Right renal pelvis (tissue), 4 donors: Measurements from ENCODE around the gene CERS1. TPM values are rescaled to one million over a fixed set of nuclear protein-coding genes. Genes with fewer than 3 reads are reported as not detected.

Experiments used
- DNase-seq, 4 donors: peaks; one replicate each; pipeline ENCODE4 v3.0.0-alpha.2; 2013; ENCODE audit warnings: low read depth in 4 of 4, low spot score in 3 of 4, missing footprints in 1 of 4
- polyA plus RNA-seq, 4 donors: library from polyadenylated mRNA; unstranded; fragments of 120-200 nt; gene quantifications; one replicate each; pipeline ENCODE4 v1.2.1, GENCODE V29; 2013; ENCODE audit not compliant: insufficient read length in 4 of 4

Gene CERS1, protein sequence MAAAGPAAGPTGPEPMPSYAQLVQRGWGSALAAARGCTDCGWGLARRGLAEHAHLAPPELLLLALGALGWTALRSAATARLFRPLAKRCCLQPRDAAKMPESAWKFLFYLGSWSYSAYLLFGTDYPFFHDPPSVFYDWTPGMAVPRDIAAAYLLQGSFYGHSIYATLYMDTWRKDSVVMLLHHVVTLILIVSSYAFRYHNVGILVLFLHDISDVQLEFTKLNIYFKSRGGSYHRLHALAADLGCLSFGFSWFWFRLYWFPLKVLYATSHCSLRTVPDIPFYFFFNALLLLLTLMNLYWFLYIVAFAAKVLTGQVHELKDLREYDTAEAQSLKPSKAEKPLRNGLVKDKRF
- polyA plus RNA-seq = 1 to 10 TPM; 5.4 to 8.0 (median 6.4) TPM

DNA sequence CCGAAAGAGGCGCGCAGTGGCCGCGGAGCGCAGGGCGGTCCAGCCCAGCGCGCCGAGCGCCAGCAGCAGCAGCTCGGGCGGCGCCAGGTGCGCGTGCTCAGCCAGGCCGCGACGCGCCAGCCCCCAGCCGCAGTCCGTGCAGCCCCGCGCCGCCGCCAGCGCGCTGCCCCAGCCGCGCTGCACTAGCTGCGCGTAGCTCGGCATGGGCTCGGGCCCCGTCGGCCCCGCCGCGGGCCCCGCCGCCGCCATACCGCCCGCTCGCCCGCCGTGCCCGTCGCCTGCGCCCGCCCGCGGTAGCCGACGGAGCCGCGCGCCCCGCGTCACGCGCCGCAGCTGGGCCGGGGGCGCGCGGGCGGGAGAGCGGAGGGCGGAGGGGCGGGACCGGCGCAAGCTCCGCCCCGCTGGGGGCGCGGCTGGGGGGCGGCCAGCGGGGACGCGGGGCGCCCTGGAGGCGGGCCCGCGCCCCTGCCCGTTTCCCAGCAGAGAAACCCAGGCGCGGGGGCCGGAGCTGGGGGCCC lies at the start of gene CERS1:
CERS1 (minus strand) TSS at position 335 of the 518 bp plus-strand sequence; CDS start at position 249, 86 bp downstream.
- DNase-seq = no peak

DNA sequence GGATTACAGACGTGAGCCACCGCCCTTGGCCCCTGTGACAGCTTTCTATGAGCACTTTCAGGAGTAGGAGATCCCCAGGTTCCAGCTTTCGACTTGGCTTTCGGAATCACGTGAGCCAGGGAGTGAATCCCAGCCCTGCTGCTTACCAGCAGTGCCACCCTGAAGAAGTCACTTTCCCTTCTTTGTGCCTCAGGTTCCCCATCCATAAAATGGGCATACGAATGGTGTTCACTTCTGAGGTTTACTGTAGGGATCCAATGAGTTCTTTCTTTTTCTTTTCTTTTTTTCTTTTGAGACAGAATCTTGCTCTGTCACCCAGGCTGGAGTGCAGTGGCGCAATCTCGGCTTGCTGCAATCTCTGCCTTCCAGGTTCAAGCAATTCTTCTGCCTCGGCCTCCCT lies 49.3 kb upstream of the CERS1 start:
- no peak for DNase-seq

DNA sequence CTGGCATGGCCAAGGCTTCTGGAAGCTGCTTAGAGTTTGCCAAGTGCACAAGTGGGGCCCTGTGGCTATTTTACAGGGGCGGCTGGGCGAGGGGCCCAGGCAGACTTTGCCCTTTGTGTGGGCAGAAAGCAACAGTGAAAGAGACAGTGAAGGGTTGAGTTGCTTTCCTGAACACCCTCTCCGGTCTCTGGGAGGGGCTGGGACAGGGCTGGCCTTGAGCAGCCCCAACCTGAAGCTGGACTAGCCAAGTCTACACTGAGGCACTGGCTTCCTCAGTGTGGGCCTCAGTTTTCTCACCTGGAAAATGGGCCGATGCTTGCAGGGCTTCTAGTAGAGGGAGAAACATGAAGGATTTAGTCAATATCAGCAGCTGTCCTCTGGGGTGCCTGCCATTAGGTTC lies 47.5 kb upstream of the CERS1 start:
- no peak for DNase-seq

- no peak for DNase-seq
These were observed 46.7 kb upstream of the CERS1 start for GRCh38 chr19:18942692-18943091.

DNA sequence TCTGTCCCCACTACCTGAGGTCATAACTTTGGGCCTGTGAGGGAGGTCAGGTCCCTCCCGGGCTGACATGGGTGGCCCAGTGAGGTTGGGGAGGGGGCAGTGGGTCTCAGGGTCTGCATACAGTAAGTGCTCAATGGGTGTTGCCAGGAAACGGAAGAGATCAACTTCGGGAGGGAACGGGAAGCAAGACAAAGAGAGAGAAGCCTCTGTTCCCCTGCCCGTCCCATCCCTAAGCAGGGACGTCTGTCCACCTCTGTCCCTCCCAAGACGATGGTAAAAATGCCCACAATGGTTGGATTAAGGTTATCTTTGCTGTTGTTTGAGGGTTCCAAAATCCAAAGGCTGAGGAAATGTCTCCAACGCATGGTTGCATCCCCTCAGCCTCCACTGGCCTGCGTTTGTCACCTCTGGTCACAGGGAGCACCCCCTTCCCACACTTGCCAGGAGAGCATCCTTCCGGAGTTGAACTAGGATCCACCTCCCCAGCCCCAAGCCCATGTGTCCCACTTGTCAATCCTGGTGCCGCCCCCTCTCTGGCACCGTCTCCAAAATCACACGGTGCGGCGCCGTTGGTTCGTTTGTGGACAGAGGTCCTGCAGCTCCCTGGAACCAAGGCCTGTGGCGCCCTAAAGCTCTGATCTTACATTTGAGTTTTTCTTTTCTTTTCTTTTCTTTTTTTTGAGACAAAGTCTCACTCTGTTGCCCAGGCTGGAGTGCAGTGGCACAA lies 45.8 kb upstream of the CERS1 start:
- no peak for DNase-seq

DNA sequence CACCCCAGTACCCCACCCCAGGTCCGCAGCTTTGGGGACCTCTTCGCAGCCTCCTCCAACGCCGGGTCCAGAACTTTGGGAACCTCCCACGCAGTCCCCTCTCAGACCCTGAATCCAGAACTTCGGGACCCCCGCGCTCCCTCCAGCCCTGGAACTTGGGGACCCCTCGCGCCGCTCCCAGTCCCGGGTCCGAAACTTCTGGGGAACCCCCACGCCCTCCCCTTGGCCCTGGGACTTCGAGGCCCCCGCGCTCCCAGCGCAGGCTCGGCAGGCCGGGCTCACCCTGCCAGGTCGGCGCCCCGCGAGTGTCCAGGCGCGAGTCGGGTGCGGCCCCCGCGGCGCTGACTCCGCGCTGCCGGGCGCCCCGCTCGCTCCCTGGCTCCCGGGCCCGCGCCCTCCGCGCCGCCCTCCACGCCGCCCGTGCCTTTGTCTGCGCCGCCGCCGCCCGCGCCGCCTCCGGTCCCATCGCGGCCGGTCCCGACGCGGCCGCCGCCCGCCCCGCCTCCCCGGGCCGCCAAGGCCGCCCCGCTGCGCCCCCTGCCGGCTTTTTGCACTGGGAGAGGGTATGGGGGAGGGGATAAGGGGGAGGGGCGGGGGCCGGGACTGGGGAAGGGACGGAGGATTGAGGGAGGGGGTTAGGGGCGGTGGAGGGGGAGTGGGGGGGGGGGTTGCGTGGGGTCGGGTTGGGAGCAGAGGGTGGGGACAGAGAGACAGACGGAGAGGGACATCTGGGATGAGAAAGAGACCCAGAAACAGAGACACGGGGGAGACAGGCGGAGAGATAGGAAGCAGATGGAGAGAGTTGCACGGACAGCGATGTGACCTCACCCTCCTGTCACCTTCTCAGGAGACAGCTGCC lies 45.0 kb upstream of the CERS1 start, which contains the start of gene HOMER3:
HOMER3 (minus strand) TSS at position 449 of the 859 bp plus-strand sequence. CDS start 2,235 bp downstream, outside the sequence.
- DNase-seq = peak; percentile 53 to 66 (median 61)

GRCh38 chr19:18939922-18940768 lies 44.2 kb upstream of the CERS1 start:
- no peak for DNase-seq

DNA sequence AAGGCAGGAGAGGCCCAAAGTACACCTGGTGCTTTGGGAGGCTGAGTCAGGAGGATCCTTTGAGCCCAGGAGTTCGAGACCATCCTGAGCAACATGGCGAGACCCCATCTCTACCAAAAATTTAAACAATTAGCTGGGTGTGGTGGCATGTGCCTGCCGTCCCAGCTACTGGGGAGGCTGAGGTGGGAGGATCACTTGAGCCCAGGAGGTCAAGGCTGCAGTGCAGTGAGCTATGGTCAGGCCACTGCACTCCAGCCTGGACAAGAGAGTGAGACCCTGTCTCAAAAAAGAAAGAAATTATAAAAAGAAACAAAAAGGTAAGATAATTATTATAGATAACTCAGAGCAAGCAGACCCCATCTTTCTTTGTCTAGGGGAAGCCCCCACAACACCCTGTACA lies 43.2 kb upstream of the CERS1 start:
- DNase-seq = no peak

DNA sequence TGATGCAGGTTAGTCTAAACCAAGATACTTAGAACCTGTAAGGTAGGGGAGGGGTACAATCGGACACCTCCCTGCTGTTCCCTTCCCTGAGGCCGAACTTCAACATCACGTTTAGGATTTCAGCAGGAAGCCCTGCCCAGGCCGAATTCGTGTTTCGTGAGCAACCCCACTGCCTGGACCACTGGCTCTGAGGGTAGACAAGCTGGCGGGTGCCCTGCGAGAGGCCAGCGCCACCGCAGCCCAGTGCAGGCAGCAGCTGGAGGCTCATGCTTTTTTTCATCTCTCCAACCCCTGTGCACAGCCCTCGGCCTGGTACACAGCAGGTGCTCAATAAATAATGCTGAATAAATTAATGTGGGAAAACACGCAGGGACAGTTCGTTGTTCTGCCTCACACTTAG lies 37.3 kb upstream of the CERS1 start:
- no peak for DNase-seq

- DNase-seq = no peak
These were observed 36.4 kb upstream of the CERS1 start for GRCh38 chr19:18932216-18932841.

GRCh38 chr19:18931316-18932162 lies 35.6 kb upstream of the CERS1 start:
- no peak for DNase-seq

GRCh38 chr19:18929311-18929710 lies 33.4 kb upstream of the CERS1 start:
- DNase-seq = no peak

DNA sequence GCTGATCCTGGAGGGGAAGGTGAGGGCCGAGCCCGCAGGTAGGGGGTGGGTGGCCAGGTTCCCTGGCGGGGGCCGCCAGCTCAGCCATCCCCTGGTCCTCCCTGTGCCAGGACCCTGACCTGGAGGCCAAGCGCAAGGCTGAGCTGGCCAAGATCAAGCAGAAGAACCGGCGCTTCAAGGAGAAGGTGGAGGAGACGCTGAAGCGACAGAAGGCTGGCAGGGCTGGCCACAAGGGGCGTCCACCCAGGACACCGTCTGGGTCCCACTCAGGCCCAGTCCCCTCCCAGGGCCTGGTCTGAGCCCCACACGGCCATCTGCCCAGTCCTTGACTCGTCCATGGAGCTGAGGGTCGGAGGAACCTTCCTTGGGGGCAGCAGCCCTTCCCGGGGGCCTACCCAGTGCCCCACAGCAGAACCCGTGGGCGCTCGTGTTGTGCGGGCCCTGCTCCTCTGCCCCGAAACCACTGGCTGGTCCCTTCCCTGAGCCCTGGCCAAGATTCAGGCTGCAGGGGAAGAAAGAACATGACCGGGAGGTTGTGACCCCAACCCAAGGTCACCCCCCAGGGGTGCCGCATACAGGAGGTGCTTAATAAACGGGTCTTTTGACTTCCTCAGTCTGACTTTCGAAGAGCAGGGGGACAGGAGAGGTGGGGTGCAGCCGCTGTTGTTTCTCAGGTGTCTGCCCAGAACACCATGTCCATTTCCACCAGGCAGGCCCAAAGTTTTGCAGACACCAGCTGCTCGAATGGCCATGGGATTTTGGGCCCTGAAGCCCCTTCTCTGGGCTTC lies 32.3 kb upstream of the CERS1 start:
- DNase-seq = no peak

GRCh38 chr19:18924684-18925213 lies 28.8 kb upstream of the CERS1 start:
- DNase-seq = no peak

DNA sequence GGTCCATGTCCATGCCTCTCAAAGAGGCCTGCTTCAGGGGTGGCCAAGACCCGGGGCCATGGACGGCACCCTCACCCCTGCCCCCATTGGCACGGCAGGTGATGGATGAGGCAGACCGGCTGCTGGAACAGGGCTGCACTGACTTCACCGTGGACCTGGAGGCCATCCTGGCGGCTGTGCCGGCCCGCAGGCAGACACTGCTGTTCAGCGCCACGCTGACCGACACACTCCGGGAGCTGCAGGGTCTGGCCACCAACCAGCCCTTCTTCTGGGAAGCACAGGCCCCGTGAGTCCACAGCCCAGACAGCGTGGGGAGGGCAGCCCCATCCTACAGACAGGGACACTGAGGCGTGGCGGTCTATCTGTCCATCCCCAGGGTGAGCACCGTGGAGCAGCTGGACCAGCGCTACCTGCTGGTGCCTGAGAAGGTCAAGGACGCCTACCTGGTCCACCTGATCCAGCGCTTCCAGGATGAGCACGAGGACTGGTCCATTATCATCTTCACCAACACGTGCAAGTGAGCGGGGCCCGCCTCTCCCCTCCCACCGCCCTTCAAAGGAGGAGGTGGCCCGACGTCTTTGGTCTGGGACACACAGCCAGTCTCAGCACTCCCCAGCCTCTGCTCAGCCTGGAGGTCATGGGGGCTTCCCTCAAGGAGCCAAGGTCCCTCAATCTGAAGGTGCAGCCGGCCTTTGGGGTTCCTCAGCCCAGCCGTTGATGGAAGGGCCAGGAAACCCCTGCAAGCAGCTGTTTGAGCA lies 26.4 kb upstream of the CERS1 start:
- DNase-seq = no peak

DNA sequence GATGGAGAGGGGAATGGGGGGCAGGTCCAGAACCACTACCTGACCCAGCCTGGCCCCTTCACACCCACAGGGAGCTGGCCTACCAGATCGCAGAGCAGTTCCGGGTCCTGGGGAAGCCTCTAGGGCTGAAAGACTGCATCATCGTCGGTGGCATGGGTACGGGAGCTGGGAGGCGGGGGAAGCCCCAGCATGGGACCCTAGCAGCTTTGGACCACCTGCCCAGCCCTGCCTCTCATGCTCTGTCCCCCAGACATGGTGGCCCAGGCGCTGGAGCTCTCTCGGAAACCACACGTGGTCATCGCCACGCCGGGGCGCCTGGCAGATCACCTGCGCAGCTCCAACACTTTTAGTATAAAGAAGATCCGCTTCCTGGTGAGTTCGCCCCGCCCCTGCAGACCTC lies 25.6 kb upstream of the CERS1 start:
- no peak for DNase-seq

DNA sequence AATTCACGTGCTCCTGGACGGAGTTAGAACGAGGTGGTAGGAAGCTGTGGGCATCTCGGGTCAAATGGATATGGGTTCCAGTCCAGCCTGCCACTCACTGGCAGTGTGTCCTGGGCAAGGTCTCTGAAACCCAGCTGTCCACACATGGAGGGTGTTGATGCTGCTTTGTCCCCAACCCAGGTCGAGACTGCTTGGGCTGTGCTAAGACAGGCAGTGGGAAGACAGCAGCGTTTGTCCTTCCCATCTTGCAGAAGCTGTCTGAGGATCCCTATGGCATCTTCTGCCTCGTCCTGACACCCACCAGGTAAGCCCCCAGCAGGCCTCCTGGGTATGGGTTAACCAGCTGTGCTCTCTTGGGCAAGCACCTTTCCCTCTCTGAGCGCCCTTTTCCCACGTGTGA lies 24.4 kb upstream of the CERS1 start:
- DNase-seq = no peak
